HFFc6 (cell line): Measurements from ENCODE around the gene ARHGEF6. TPM values are rescaled to one million over a fixed set of nuclear protein-coding genes. Genes with fewer than 3 reads are reported as not detected.

Experiments
- DNase-seq: peaks from one replicate; pipeline ENCODE4 v3.0.0-alpha.2; 2018
- H3K27ac Mint-ChIP-seq: 2 replicates; pipeline ENCODE4 v1.8.0; 2020; ENCODE audit warnings: mild to moderate bottlenecking, mixed read lengths
- H3K27me3 Mint-ChIP-seq: 2 replicates; pipeline ENCODE4 v1.8.0; 2021; ENCODE audit warnings: mild to moderate bottlenecking, moderate library complexity, mixed read lengths; ENCODE audit not compliant: insufficient read depth
- H3K36me3 Mint-ChIP-seq: 2 replicates; pipeline ENCODE4 v1.8.0; 2021; ENCODE audit warnings: low read depth, mixed read lengths
- H3K4me1 Mint-ChIP-seq: 2 replicates; pipeline ENCODE4 v1.8.0; 2020; ENCODE audit warnings: low read depth, mixed read lengths
- H3K4me3 Mint-ChIP-seq: 2 replicates; pipeline ENCODE4 v1.8.0; 2020; ENCODE audit warnings: mild to moderate bottlenecking, moderate library complexity, mixed read lengths
- H3K9me3 Mint-ChIP-seq: 2 replicates; pipeline ENCODE4 v1.8.0; 2020; ENCODE audit warnings: mild to moderate bottlenecking, mixed read lengths
- CTCF ChIP-seq: fragments of 200-600 bp; sonication (generic); IDR thresholded peaks from 2 replicates; pipeline ENCODE4 v1.5.0; 2021; ENCODE audit warnings: antibody characterized with exemption, mild to moderate bottlenecking
- total RNA-seq, 6 experiments: library from RNA; stranded (reverse); fragmentation: NEBNext Ultra II Directional; extraction: Animal tissue kit (Norgen Biotek cat#: 25700); gene quantifications; 2 replicates in 1 of 6; 3 replicates in 5 of 6; pipeline ENCODE4 v1.2.3, GENCODE V29; 2021

Gene ARHGEF6
- total RNA-seq, 6 experiments from 2014 or later = 2.5 to 5.4 (median 4.9) TPM

- Mint-ChIP-seq H3K27ac (no peak overlapping the region), H3K4me3 (no peak overlapping the region), H3K27me3 (peaks cover 2% of the 10 kb centered on the region; the same call in 1 of the 2 replicates), H3K36me3 (0 out of 2 replicates have a peak, but pooled peaks cover 4% of the 10 kb centered on the region), H3K9me3 (no peaks in the 10 kb centered on the region), H3K4me1 (no peaks in the 10 kb centered on the region)
- no peak for TF ChIP-seq CTCF
- no peak for DNase-seq
Observed at GRCh38 chrX:136794080-136794479, 13.3 kb upstream of the ARHGEF6 start.

- H3K36me3 Mint-ChIP-seq = no peaks in the 10 kb centered on the region
- H3K4me1 Mint-ChIP-seq = no peaks in the 10 kb centered on the region
- H3K9me3 Mint-ChIP-seq = no peaks in the 10 kb centered on the region
- DNase-seq = no peak
- no peak overlapping the region for H3K27ac Mint-ChIP-seq
- no peak overlapping the region for H3K4me3 Mint-ChIP-seq
- no peaks in the 10 kb centered on the region; the same call in 1 of the 2 replicates for H3K27me3 Mint-ChIP-seq
- no peak for TF ChIP-seq CTCF
Observed at GRCh38 chrX:136789856-136790255, 9.1 kb upstream of the ARHGEF6 start.

- Mint-ChIP-seq H3K27me3 (no peaks in the 10 kb centered on the region), H3K4me3 (no peak overlapping the region), H3K9me3 (no peaks in the 10 kb centered on the region), H3K27ac (no peak overlapping the region), H3K36me3 (no peaks in the 10 kb centered on the region), H3K4me1 (peaks cover 35% of the 10 kb centered on the region)
- DNase-seq = no peak
- no peak for TF ChIP-seq CTCF
Observed at GRCh38 chrX:136784231-136784630, 3.5 kb upstream of the ARHGEF6 start.

GRCh38 chrX:136783159-136783558 is 2.4 kb upstream of the ARHGEF6 start:
- no peak overlapping the region for H3K27ac Mint-ChIP-seq
- no peak overlapping the region for H3K4me3 Mint-ChIP-seq

GRCh38 chrX:136781180-136781797 is 557 bp upstream of the ARHGEF6 start:
- peak overlapping the region; percentile 80 for H3K27ac Mint-ChIP-seq
- peaks cover 38% of the 10 kb centered on the region for H3K4me1 Mint-ChIP-seq
- H3K36me3 Mint-ChIP-seq = no peaks in the 10 kb centered on the region
- DNase-seq = peak; percentile 25
- no peaks in the 10 kb centered on the region for H3K9me3 Mint-ChIP-seq
- no peak for TF ChIP-seq CTCF
- H3K27me3 Mint-ChIP-seq = no peaks in the 10 kb centered on the region
- H3K4me3 Mint-ChIP-seq = peak overlapping the region; percentile 86

More at GRCh38 chrX:136783159-136783558, 2.4 kb upstream of the ARHGEF6 start:
- H3K27me3 Mint-ChIP-seq = no peaks in the 10 kb centered on the region
- H3K9me3 Mint-ChIP-seq = no peaks in the 10 kb centered on the region
- H3K36me3 Mint-ChIP-seq = no peaks in the 10 kb centered on the region
- peaks cover 38% of the 10 kb centered on the region for H3K4me1 Mint-ChIP-seq
- no peak for DNase-seq
- TF ChIP-seq CTCF = no peak
